Gastroesophageal sphincter (tissue), 3 donors: ENCODE data around the gene SDSL.

Source experiments
- EP300 ChIP-seq: sonication (generic); formaldehyde crosslinking; IDR thresholded peaks from one replicate; pipeline ENCODE4 v1.6.1; 2017; ENCODE audit warnings: antibody characterized with exemption, mild to moderate bottlenecking
- POLR2A ChIP-seq, 2 donors: fragments of 450-650 bp; IDR thresholded peaks; one replicate each; pipeline ENCODE4 v1.6.1; 2017; ENCODE audit warnings: antibody characterized with exemption in 2 of 2, mild to moderate bottlenecking in 2 of 2, moderate library complexity in 1 of 2
- POLR2AphosphoS5 ChIP-seq: sonication (generic); formaldehyde crosslinking; IDR thresholded peaks from one replicate; pipeline ENCODE4 v1.6.1; 2017; ENCODE audit warnings: antibody characterized with exemption
- TF ChIP-seq, protein P1 (sequence below), 4 experiments: fragments of 200-600 bp in 2 of 4; fragments of 450-650 bp in 2 of 4; sonication (generic) in 1 of 4; IDR thresholded peaks; one replicate each; pipeline ENCODE4 v1.5.1; 2017 to 2019; ENCODE audit warnings: antibody characterized with exemption in 4 of 4, mild to moderate bottlenecking in 2 of 4, moderate library complexity in 2 of 4

DNA sequence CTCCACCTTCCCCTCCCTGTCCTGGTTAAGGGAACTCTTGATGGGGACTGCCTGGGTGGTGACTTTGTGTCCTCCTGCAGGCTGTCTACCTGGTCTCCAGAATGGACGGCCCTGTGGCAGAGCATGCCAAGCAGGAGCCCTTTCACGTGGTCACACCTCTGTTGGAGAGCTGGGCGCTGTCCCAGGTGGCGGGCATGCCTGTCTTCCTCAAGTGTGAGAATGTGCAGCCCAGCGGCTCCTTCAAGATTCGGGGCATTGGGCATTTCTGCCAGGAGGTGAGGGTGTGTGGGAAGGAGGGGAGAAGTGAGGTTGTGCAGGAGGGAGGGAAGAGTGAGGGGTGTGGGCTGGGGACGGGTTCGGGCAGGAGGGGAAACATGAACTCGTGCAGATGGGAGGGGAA lies 5.7 kb downstream of the SDSL start:
- TF ChIP-seq, protein P1, sequence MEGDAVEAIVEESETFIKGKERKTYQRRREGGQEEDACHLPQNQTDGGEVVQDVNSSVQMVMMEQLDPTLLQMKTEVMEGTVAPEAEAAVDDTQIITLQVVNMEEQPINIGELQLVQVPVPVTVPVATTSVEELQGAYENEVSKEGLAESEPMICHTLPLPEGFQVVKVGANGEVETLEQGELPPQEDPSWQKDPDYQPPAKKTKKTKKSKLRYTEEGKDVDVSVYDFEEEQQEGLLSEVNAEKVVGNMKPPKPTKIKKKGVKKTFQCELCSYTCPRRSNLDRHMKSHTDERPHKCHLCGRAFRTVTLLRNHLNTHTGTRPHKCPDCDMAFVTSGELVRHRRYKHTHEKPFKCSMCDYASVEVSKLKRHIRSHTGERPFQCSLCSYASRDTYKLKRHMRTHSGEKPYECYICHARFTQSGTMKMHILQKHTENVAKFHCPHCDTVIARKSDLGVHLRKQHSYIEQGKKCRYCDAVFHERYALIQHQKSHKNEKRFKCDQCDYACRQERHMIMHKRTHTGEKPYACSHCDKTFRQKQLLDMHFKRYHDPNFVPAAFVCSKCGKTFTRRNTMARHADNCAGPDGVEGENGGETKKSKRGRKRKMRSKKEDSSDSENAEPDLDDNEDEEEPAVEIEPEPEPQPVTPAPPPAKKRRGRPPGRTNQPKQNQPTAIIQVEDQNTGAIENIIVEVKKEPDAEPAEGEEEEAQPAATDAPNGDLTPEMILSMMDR (IDR thresholded peaks at IDR 0.05), result no peak
- TF ChIP-seq POLR2AphosphoS5 (no peak), POLR2A (IDR thresholded peaks at IDR 0.05) (no peak), EP300 (no peak)
